GM21381 (cell line): ENCODE results near the gene UNC93A.

ENCODE experiments used
- ATAC-seq: cut with Tn5 transposase; IDR thresholded peaks from one replicate; pipeline ENCODE4 v1.9.1; 2021; ENCODE audit warnings: mild to moderate bottlenecking, moderate library complexity; ENCODE audit not compliant: unreplicated experiment

Gene UNC93A

GRCh38 chr6:167292301-167293087 lies 1.4 kb downstream of the UNC93A start:
- no peak for ATAC-seq

- ATAC-seq, result no peak
Observed at GRCh38 chr6:167293088-167293589, 2.0 kb downstream of the UNC93A start.

- no peak for ATAC-seq
Observed at GRCh38 chr6:167293590-167294091, 2.5 kb downstream of the UNC93A start.

- ATAC-seq, result no peak
Observed at GRCh38 chr6:167294241-167294640, 3.1 kb downstream of the UNC93A start.

- no peak for ATAC-seq
Observed at GRCh38 chr6:167294651-167295494, 3.8 kb downstream of the UNC93A start.

GRCh38 chr6:167295495-167296292 lies 4.6 kb downstream of the UNC93A start:
- ATAC-seq, result no peak

- no peak for ATAC-seq
Observed at GRCh38 chr6:167296293-167296690, 5.2 kb downstream of the UNC93A start.

- no peak for ATAC-seq
Observed at GRCh38 chr6:167296902-167297301, 5.8 kb downstream of the UNC93A start.

- ATAC-seq, result no peak
Observed at GRCh38 chr6:167298127-167298526, 7.0 kb downstream of the UNC93A start.

- ATAC-seq, result no peak
Observed at GRCh38 chr6:167299641-167300308, 8.7 kb downstream of the UNC93A start.

GRCh38 chr6:167300902-167301777 lies 10.0 kb downstream of the UNC93A start:
- ATAC-seq, result no peak

GRCh38 chr6:167302074-167302473 lies 11.0 kb downstream of the UNC93A start:
- no peak for ATAC-seq

- ATAC-seq, result no peak
Observed at GRCh38 chr6:167302796-167303195, 11.7 kb downstream of the UNC93A start.

- no peak for ATAC-seq
Observed at GRCh38 chr6:167303675-167304625, 12.8 kb downstream of the UNC93A start.

GRCh38 chr6:167304912-167305311 lies 13.8 kb downstream of the UNC93A start:
- ATAC-seq, result no peak

- no peak for ATAC-seq
Observed at GRCh38 chr6:167305796-167306195, 14.7 kb downstream of the UNC93A start.

GRCh38 chr6:167306401-167306998 lies 15.4 kb downstream of the UNC93A start:
- ATAC-seq, result no peak
